ENCODE measurements around the gene C1QB.

DNA sequence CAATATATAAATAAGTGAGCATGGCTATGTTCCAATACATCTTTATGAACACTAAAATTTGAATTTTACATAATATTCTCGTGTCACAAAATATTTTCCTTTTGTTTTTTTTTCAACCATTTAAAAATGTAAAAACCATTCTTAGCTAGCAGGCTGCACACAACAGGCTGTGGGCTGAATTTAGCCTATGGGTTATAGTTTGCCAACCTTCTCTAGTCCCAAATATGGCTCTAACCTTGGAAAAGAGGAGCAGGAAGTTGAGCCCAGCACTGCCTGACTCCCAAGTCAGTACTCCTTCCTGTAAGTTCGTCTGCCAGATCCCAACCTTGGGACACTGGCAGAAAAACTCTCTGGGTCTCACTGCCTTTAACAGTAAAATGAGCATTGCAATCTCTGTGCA lies 13.4 kb downstream of the C1QB start:
- TF ChIP-seq, protein P1, sequence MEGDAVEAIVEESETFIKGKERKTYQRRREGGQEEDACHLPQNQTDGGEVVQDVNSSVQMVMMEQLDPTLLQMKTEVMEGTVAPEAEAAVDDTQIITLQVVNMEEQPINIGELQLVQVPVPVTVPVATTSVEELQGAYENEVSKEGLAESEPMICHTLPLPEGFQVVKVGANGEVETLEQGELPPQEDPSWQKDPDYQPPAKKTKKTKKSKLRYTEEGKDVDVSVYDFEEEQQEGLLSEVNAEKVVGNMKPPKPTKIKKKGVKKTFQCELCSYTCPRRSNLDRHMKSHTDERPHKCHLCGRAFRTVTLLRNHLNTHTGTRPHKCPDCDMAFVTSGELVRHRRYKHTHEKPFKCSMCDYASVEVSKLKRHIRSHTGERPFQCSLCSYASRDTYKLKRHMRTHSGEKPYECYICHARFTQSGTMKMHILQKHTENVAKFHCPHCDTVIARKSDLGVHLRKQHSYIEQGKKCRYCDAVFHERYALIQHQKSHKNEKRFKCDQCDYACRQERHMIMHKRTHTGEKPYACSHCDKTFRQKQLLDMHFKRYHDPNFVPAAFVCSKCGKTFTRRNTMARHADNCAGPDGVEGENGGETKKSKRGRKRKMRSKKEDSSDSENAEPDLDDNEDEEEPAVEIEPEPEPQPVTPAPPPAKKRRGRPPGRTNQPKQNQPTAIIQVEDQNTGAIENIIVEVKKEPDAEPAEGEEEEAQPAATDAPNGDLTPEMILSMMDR (IDR thresholded peaks at IDR 0.05) = no peak
- TF ChIP-seq POLR2A (IDR thresholded peaks at IDR 0.05) = no peak
- TF ChIP-seq EP300 (IDR thresholded peaks at IDR 0.05) = no peak
- no peak for TF ChIP-seq POLR2AphosphoS5 (IDR thresholded peaks at IDR 0.05)

Measured in sigmoid colon (tissue), 4 donors.